SU-DHL-6 (cell line): ENCODE measurements around the gene HOXD12.

Experiments used
- H2AFZ ChIP-seq: fragments of 200-600 bp; sonication (generic); 2 replicates; pipeline ENCODE4 v1.6.1; 2014; ENCODE audit warnings: low read depth, mild to moderate bottlenecking, moderate library complexity, mixed read lengths, antibody characterized with exemption, low read length; ENCODE audit not compliant: severe bottlenecking
- H3F3A ChIP-seq: fragments of 200-600 bp; shearing (Covaris generic); 2 replicates; pipeline ENCODE4 v1.6.0; 2016; ENCODE audit warnings: antibody characterized with exemption, mild to moderate bottlenecking; ENCODE audit not compliant: insufficient read depth
- H3K27ac ChIP-seq: fragments of 200-600 bp; sonication (generic); 2 replicates; pipeline ENCODE4 v1.5.1; 2016; ENCODE audit warnings: low read depth, mild to moderate bottlenecking, low read length, moderate library complexity, mixed read lengths
- H3K27me3 ChIP-seq: fragments of 200-600 bp; sonication (generic), shearing (Covaris generic); 2 replicates; pipeline ENCODE4 v1.6.0; 2014; ENCODE audit warnings: mild to moderate bottlenecking, low read length
- H3K36me3 ChIP-seq: fragments of 200-600 bp; sonication (generic); 2 replicates; pipeline ENCODE4 v1.6.1; 2014; ENCODE audit warnings: mild to moderate bottlenecking, low read length, mixed read lengths
- H3K4me2 ChIP-seq: fragments of 300-600, 200-600 bp; shearing (Covaris generic), sonication (generic); 2 replicates; pipeline ENCODE4 v1.6.0; 2014; ENCODE audit warnings: low read length, low read depth, mild to moderate bottlenecking; ENCODE audit not compliant: poor library complexity, severe bottlenecking
- H3K4me3 ChIP-seq: fragments of 200-600 bp; sonication (generic); 2 replicates; pipeline ENCODE4 v1.5.1; 2014; ENCODE audit warnings: antibody characterized with exemption, low read length, mild to moderate bottlenecking, mixed read lengths; ENCODE audit not compliant: insufficient read depth, poor library complexity, severe bottlenecking
- H3K79me2 ChIP-seq: fragments of 200-600 bp; sonication (generic); 2 replicates; pipeline ENCODE4 v1.6.1; 2014; ENCODE audit warnings: mild to moderate bottlenecking, low read length, moderate library complexity; ENCODE audit not compliant: insufficient read depth
- H3K9ac ChIP-seq: fragments of 200-600 bp; sonication (generic); 2 replicates; pipeline ENCODE4 v1.7.0; 2014; ENCODE audit warnings: mild to moderate bottlenecking, low read length
- H3K9me2 ChIP-seq: fragments of 200-600 bp; sonication (generic); replicated peaks from 2 replicates; pipeline ENCODE4 v1.6.1; 2014; ENCODE audit warnings: low read length; ENCODE audit not compliant: insufficient read depth
- H3K9me3 ChIP-seq: fragments of 200-600 bp; sonication (generic); 2 replicates; pipeline ENCODE4 v1.6.1; 2014; ENCODE audit warnings: low read length, mixed read lengths; ENCODE audit not compliant: insufficient read depth
- H4K20me1 ChIP-seq: fragments of 200-600 bp; sonication (generic); 2 replicates; pipeline ENCODE4 v1.6.1; 2014; ENCODE audit warnings: low read depth, mild to moderate bottlenecking, antibody characterized with exemption, low read length, moderate library complexity, mixed read lengths
- CTCF ChIP-seq: fragments of 200-600 bp; sonication (generic); IDR thresholded peaks from one replicate; pipeline ENCODE4 v1.5.1; 2017; ENCODE audit warnings: antibody characterized with exemption, mild to moderate bottlenecking, low read length, moderate library complexity; ENCODE audit not compliant: insufficient read depth, poor library complexity, severe bottlenecking
- EZH2phosphoT487 ChIP-seq: fragments of 200-600 bp; sonication (generic), shearing (Covaris generic); conservative IDR thresholded peaks from 2 replicates; pipeline ENCODE4 v1.6.1; 2018; ENCODE audit warnings: mild to moderate bottlenecking, antibody characterized with exemption, low read length, moderate library complexity, mixed read lengths

HOXD12 gene

GRCh38 chr2:176105078-176105729, 5.6 kb downstream of the HOXD12 start:
- H3K79me2 ChIP-seq, result no peaks in the 10 kb centered on the region
- no peak overlapping the region for H2AFZ ChIP-seq
- no peak overlapping the region for H3K9ac ChIP-seq
- H3K27me3 ChIP-seq, result no peaks in the 10 kb centered on the region
- no peak overlapping the region for H3K4me2 ChIP-seq
- no peaks in the 10 kb centered on the region for H4K20me1 ChIP-seq
- H3F3A ChIP-seq, result no peaks in the 10 kb centered on the region
- TF ChIP-seq EZH2phosphoT487 (no peak), CTCF (no peak)
- H3K9me2 ChIP-seq, result no peaks in the 10 kb centered on the region
- H3K4me3 ChIP-seq, result no peak overlapping the region
- H3K36me3 ChIP-seq, result no peaks in the 10 kb centered on the region
- no peak overlapping the region for H3K27ac ChIP-seq
- no peaks in the 10 kb centered on the region for H3K9me3 ChIP-seq

- H3K9ac ChIP-seq, result no peak overlapping the region
- no peaks in the 10 kb centered on the region for H3K79me2 ChIP-seq
- H3F3A ChIP-seq, result no peaks in the 10 kb centered on the region
- H3K36me3 ChIP-seq, result no peaks in the 10 kb centered on the region
- no peaks in the 10 kb centered on the region for H3K27me3 ChIP-seq
- TF ChIP-seq CTCF (no peak), EZH2phosphoT487 (no peak)
- H3K27ac ChIP-seq, result no peak overlapping the region
- H2AFZ ChIP-seq, result no peak overlapping the region
- H3K9me3 ChIP-seq, result no peaks in the 10 kb centered on the region
- H3K9me2 ChIP-seq, result no peaks in the 10 kb centered on the region
- no peak overlapping the region for H3K4me3 ChIP-seq
- H3K4me2 ChIP-seq, result no peak overlapping the region
- no peaks in the 10 kb centered on the region for H4K20me1 ChIP-seq
Observed at GRCh38 chr2:176105730-176106580, 6.4 kb downstream of the HOXD12 start.

GRCh38 chr2:176106581-176107539, 7.3 kb downstream of the HOXD12 start, which contains the start of gene HOXD11:
TSS of gene HOXD11 (plus strand) at chr2:176107280. CDS start at chr2:176107356, 76 bp downstream.
- no peak within 1 kb of the TSS for H3K4me2 ChIP-seq
- H3K4me3 ChIP-seq, result no peak within 1 kb of the TSS
- no peaks in the 10 kb centered on the region for H3K27me3 ChIP-seq
- no peaks in the 10 kb centered on the region for H4K20me1 ChIP-seq
- H3K36me3 ChIP-seq, result no peaks in the 10 kb centered on the region
- no peaks in the 10 kb centered on the region for H3K9me3 ChIP-seq
- no peaks in the 10 kb centered on the region for H3K79me2 ChIP-seq
- no peaks in the 10 kb centered on the region for H3K9me2 ChIP-seq
- no peak for TF ChIP-seq CTCF
- H3K9ac ChIP-seq, result no peak within 1 kb of the TSS
- H3F3A ChIP-seq, result no peaks in the 10 kb centered on the region
- no peak within 1 kb of the TSS for H3K27ac ChIP-seq
- H2AFZ ChIP-seq, result no peak within 1 kb of the TSS
